NT2/D1 (cell line): ENCODE data around the gene ECM2.

Experiments
- YY1 ChIP-seq: IDR thresholded peaks from 2 replicates; pipeline ENCODE4 v1.6.1; 2011; ENCODE audit not compliant: insufficient read length, insufficient read depth
- ZNF274 ChIP-seq: IDR thresholded peaks from 2 replicates; pipeline ENCODE4 v1.6.1; 2011; ENCODE audit warnings: mild to moderate bottlenecking, low read depth, low read length

DNA sequence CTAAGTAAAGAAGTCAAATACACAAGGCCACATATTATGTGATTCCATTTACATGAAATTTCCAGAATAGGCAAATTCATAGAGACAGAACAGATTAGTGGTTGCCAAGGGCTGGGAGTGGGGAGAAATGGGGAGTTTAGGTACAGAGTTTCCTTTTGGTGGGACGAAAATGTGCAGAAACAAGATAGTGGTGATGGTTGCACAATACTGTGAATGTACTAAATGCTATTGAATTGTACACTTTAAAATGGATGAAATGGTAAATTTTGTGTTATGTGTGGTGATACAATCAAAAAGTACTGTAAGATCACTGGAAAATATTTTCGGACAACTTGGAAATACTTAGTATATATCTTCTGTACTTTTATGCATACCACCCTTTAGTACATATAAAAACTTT, 15.0 kb downstream of the ECM2 start:
- TF ChIP-seq YY1 (no peak), ZNF274 (no peak)
